Endometrial microvascular endothelial cells (primary cell): ENCODE data around the gene TSPAN31. TPM values are rescaled to one million over a fixed set of nuclear protein-coding genes. Genes with fewer than 3 reads are reported as not detected.
"Not testable (repeated sequence)": the region's sequence is repeated elsewhere in the genome, so short reads cannot be mapped to it uniquely, and the experiment has no call there.

Experiments
- in situ Hi-C: cut with HindIII; loops from 2 replicates; pipeline ENCODE4 v1.10.0; 2017; ENCODE audit warnings: low sequenced_read_pairs, low pct_unique_long_range_greater_than_20kb; ENCODE audit errors: inconsistent ontology term
- total RNA-seq: library from RNA; depleted of rRNA; stranded (reverse); fragments of >200 nt; gene quantifications from one replicate; pipeline ENCODE4 v1.2.3, GENCODE V29; 2015; ENCODE audit errors: inconsistent ontology term

The TSPAN31 gene, protein sequence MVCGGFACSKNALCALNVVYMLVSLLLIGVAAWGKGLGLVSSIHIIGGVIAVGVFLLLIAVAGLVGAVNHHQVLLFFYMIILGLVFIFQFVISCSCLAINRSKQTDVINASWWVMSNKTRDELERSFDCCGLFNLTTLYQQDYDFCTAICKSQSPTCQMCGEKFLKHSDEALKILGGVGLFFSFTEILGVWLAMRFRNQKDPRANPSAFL
- total RNA-seq = 37.3 TPM

DNA sequence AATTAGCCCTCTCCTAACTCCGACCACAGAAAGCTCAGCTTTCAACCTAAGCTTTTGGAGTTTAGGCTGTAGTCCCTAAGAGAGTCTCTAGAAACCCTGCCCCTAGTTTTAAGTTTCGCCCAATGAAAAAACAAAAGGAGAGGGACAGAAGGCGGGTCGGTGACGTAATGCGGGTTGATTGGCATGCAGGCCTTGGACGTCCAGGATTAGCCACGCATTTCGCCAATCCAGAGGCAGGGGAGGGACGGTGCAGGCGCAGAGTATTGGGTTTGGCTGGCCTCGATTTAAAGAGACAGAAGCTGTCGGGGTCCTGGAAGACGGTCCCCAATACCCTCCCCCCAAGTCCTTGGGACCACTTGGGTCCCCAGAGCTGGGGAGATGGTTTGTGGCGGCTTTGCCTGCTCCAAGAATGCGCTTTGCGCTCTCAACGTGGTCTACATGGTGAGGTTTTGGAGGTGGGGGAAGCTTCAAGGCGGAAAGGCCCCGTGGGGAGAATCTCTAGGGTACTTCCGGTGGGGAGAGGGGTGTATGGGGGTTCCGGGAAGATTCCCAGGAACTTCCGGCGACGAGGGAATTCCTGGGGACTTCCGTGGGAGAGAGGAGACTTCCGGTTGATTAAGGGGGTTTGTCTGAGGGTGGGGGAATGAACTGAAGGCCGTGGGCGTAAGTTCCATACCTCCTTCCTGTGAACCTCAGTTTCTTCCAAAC lies at the start of gene TSPAN31:
TSS of gene TSPAN31 (plus strand) at position 263 of the 708 bp plus-strand sequence. CDS start at position 379, 116 bp downstream.
- in situ Hi-C loops = no loop called here

DNA sequence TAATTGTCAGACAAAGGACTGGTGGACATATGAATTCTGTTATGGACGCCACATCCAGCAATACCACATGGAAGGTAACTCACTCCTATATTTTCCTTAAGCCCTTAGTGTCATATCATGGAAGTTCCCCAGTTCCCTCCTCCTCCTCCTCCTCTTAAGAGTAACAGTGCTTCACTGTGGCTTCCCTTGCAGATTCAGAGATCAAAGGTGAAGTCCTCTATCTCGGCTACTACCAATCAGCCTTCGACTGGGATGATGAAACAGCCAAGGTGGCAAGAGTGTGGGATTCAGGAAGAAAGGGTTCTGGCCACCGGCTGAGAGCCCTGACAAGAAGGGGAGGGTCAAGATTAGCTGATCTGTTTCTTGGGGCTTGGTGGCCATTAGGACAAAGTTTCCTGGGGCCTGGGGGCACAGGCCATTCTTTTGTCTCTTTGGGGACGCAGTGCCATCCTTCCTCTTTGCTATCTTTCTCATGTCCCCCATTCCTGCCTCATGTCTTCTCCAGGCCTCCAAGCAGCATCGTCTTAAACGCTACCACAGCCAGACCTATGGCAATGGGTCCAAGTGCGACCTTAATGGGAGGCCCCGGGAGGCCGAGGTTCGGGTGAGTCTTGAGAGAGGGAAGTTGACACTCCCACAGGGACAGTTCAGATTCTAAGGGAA lies 48.9 kb upstream of the TSPAN31 start:
- in situ Hi-C loops = no loop called here

GRCh38 chr12:57697076-57697475 lies 47.8 kb upstream of the TSPAN31 start:
- in situ Hi-C loops = no loop called here

- in situ Hi-C loops = no loop called here
Measured at GRCh38 chr12:57698414-57698813, 46.4 kb upstream of the TSPAN31 start.

DNA sequence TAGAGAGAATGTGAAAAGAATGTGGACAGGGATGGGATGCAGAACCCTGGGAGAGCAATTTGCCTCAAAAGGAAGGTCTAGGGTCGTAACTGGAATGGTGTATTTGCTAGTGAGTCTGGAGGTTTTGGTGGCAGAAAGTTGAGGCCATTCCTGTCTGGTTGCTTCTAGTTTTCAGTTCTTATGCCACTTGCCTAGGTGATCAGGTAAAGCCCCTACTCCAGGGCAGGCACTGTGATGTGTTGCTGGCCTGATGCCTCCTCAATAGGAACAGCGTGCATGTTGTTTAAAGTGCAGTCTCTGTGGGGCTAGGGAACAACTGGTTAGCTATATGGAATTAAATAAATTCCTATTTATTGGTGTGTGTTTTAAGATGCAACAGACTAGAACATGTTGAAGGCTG lies 44.5 kb upstream of the TSPAN31 start:
- in situ Hi-C loops = no loop called here

- in situ Hi-C loops = no loop called here
Measured at GRCh38 chr12:57707250-57707649, 37.6 kb upstream of the TSPAN31 start.

DNA sequence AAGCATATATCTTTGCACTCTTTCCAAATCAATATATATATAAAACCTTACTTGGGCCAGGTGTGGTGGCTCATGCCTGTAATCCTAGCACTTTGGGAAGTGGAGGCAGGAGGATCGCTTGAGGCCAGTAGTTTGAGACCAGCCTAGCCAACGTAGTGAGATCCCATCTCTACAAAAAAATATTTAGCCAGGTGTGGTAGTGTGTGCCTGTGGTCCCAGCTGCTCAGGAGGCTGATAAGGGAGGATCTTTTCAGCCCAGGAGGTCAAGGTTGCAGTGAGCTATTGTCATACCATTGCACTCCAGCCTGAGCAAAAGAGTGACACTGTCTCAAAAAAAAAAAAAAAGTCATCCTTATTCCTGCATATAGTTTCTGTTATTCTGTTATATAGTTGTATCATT lies 36.5 kb upstream of the TSPAN31 start:
- in situ Hi-C loops = no loop called here

GRCh38 chr12:57712701-57713100 lies 32.1 kb upstream of the TSPAN31 start:
- in situ Hi-C loops = no loop called here

DNA sequence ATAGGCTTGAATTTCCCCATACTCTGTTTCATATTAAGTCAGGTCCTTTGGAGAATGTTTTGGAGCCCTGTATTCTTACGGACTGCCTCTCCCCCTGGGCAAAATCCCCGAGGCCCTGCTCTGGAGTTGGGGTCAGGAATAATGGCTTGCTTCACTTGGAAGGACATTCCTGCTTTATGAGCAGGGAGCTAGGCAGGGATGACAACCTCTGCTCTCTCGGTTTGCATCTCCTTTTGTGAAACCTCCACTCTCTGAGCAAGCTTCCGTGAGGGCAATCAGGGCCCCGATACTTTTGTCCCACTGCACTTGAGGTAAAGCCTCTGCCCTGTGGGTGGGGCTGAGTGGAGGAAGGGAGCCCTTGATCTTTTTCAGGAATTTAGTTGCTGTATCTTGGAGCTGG lies 31.6 kb upstream of the TSPAN31 start:
- in situ Hi-C loops = no loop called here

GRCh38 chr12:57715036-57715748 lies 29.6 kb upstream of the TSPAN31 start:
- in situ Hi-C loops = not testable (repeated sequence)

DNA sequence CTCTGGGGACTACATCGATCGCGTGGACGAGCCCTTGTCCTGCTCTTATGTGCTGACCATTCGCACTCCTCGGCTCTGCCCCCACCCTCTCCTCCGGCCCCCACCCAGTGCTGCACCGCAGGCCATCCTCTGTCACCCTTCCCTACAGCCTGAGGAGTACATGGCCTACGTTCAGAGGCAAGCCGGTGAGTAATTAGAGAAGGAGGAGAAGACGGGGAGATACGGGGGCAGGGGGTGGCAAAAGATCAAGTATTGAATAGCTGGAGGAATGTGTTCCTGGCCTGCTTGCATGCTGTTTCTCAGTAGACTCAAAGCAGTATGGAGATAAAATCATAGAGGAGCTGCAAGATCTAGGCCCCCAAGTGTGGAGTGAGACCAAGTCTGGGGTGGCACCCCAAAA lies 29.1 kb upstream of the TSPAN31 start:
- in situ Hi-C loops = no loop called here

GRCh38 chr12:57716305-57716704 lies 28.5 kb upstream of the TSPAN31 start:
- in situ Hi-C loops = no loop called here

DNA sequence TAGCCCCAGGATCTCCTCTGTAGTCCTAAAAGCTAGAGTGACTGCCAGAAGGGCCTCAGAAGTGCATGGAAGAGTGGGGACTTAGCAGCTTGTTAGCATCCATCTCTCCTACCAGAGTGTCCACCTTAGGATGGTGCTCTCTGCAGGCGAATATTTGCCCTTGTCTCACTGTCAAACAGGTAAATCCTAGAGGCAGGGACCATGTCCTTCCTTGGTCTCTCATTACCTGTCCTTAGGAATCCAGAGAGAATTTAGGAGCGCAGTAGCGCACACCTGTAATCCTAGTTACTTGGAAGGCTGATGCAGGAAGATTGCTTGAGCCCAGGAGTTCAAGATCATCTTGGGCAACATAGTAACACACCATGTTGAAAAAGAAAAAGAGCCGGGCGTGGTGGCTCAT lies 27.7 kb upstream of the TSPAN31 start:
- in situ Hi-C loops = no loop called here

DNA sequence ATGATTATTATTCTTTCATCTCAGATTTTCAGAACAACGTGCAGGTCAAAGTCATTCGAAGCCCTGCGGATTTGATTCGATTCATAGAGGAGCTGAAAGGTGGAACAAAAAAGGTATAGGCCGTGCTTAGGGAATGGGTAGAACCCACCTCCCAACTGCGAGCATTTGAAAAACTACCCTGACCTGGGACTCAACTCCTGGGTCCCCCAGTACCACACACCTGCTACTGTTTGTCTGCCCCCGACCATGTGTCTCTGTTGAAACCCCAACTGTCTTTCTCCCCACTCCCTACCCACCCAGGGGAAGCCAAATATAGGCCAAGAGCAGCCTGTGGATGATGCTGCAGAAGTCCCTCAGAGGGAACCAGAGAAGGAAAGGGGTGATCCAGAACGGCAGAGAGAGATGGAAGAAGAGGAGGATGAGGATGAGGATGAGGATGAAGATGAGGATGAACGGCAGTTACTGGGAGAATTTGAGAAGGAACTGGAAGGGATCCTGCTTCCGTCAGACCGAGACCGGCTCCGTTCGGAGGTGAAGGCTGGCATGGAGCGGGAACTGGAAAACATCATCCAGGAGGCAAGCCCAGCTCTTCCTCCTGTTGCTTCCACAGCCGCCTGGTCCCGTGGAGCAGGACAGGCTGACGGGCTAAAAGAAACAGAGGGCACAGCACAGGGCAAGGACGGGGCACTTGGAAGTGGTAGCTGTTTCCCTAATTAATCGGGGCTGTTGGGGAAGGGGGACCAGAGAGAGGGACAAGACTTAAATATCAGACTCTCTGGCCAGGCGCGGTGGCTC lies 26.8 kb upstream of the TSPAN31 start:
- in situ Hi-C loops = no loop called here

DNA sequence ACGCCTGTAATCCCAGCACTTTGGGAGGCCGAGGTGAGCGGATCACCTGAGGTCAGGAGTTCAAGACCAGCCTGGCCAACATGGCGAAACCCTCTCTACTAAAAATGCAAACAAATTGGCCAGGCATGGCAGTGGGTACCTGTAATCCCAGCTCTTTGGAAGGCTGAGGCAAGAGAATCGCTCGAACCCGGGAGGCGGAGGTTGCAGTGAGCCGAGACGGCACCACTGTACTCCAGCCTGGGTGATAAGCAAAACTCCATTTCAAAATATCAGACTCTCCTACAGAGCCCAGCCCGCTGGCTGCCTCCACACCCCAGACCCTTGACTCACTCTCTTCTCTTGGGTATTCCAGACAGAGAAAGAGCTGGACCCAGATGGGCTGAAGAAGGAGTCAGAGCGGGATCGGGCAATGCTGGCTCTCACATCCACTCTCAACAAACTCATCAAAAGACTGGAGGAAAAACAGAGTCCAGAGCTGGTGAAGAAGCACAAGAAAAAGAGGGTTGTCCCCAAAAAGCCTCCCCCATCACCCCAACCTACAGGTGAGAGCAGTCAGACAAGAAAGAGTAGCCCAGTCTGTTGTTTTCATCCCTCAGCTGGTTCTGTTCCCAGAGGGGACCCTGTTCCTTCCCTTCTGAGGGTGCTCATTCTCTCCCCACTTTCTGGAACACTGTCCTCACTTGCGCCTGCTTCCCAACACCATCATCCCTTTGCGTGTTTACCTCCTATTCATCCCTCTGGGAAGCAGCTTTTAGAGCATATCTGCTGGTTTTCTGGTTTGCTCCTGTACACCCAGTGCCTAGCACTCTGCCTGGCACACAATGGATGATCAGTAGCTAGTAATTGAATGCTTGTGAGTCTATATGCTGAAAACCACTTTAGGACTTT lies 26.0 kb upstream of the TSPAN31 start:
- in situ Hi-C loops = no loop called here

GRCh38 chr12:57719777-57720605 lies 24.8 kb upstream of the TSPAN31 start:
- in situ Hi-C loops = no loop called here
